ENCODE measurements around the gene SRGAP2.
"Not testable (repeated sequence)": the region's sequence is repeated elsewhere in the genome, so short reads cannot be mapped to it uniquely, and the experiment has no call there.

- not testable (repeated sequence) for TF ChIP-seq EZH2 (IDR thresholded peaks at IDR 0.05); FOXP2 (optimal IDR thresholded peaks at IDR 0.05; ENCODE audit: control extremely low read depth, extremely low read length, insufficient read depth)
Measured at GRCh38 chr1:206196748-206197424, 6.5 kb upstream of the SRGAP2 start.

Measured in SK-N-MC (cell line).